HG03135 (cell line): ENCODE measurements around the gene PALS1.

ENCODE experiments used
- ATAC-seq: cut with Tn5 transposase; IDR thresholded peaks from one replicate; pipeline ENCODE4 v1.9.1; 2021; ENCODE audit warnings: mild to moderate bottlenecking, moderate library complexity; ENCODE audit not compliant: unreplicated experiment

Gene PALS1

GRCh38 chr14:67241411-67242167, at the start of gene PALS1:
Gene PALS1, plus strand, starts transcription at chr14:67241435. Its CDS starts 37,736 bp downstream, at chr14:67279171.
- peak; percentile 44 for ATAC-seq

DNA sequence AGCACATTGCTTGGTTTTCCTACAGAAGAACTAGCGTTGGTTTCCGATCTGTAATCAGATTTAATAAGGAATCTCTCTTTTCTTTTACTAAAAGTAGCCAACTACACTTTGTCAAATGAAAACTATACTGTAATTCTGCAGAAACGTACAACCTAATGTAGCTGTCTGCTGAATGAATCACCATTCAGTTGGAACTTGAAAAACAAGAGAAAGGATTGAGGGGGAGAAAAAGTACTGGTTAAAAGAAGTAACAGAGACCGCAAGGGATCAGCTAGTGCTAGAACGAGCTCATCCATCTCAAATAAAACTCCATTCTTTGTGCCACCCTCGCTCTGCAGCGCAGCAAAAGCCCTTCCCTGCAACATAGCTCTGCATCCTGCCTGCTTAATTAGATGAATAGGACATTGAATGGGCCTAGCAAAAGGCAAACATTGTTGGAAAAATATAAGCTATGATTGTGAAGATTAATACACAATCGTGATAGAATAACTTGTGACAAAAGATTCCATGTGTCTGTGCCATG, 49.4 kb upstream of the PALS1 start:
- ATAC-seq, result no peak

GRCh38 chr14:67192366-67192765, 48.9 kb upstream of the PALS1 start:
- ATAC-seq, result no peak

- ATAC-seq, result no peak
These were observed 46.0 kb upstream of the PALS1 start for GRCh38 chr14:67195279-67195678.

DNA sequence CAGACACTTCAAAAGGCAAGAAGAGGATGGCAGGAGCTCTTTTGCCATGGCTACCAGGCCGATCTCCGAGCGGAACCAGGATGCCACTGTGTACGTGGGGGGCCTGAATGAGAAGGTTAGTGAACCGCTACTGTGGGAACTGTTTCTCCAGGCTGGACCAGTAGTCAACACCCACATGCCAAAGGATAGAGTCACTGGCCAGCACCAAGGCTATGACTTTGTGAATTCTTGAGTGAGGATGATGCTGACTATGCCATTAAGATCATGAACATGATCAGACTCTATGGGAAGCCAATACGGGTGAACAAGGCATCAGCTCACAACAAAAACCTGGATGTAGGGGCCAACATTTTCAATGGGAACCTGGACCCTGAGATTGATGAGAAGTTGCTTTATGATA, 42.2 kb upstream of the PALS1 start:
- ATAC-seq, result no peak

DNA sequence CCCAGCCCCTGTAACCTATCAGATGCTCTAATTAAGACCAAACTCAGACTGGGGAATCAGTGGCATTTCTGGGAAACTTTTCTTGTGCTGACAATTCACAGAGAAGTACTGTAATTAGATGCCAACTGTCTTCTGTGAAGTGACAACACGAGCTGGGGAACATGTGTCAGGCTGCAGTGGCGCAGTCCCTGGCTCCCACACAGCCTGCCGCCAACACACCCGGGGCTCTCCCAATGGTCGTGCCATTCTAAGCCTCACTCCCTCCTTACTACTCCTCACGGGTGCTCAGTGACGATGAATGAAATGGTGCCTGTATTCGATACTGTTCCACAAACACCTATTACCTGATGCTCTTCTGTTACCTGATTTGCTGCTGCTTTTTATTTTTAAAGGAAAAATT, 33.4 kb upstream of the PALS1 start:
- ATAC-seq, result no peak

DNA sequence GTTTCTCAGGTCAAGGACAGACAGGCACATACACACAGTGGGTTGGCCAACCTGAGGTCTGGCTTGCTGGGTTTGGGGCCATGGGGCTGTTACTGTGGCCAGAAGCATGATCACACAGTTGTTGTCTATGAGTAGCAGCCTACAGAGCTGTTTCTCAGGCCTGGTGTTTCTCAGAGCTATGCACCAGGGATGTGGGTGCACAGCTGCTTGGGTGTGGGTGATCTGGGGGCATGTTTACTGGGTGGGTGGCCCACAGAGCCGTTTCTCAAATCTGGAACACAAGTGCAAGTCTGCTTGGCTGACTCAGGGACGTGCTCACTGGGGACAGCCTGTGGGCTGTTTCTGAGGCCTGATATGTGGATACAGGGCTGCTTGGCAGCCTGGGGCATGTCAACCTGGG, 23.1 kb upstream of the PALS1 start:
- no peak for ATAC-seq

- ATAC-seq, result no peak
These were observed 19.8 kb upstream of the PALS1 start for GRCh38 chr14:67221248-67221981.

GRCh38 chr14:67221982-67222328, 19.3 kb upstream of the PALS1 start:
- no peak for ATAC-seq

DNA sequence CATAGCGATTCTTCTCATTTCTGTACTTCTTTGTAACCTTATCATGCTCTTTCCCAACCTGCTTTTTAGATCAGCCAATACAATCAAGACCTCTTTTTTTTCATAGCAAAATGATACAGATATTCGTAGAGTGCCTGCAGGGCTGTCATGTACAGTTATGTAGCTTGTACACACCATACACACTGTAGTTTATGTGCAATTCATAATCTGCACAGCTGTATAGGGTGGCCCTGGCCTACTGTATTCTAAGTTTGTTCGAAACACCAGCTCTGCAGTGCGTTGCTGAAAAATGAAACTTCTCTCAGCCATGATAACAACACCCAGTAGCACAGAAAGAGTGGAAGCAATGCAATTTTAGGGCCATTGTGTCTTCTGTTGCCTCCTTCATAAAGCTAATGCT, 15.7 kb upstream of the PALS1 start:
- no peak for ATAC-seq

DNA sequence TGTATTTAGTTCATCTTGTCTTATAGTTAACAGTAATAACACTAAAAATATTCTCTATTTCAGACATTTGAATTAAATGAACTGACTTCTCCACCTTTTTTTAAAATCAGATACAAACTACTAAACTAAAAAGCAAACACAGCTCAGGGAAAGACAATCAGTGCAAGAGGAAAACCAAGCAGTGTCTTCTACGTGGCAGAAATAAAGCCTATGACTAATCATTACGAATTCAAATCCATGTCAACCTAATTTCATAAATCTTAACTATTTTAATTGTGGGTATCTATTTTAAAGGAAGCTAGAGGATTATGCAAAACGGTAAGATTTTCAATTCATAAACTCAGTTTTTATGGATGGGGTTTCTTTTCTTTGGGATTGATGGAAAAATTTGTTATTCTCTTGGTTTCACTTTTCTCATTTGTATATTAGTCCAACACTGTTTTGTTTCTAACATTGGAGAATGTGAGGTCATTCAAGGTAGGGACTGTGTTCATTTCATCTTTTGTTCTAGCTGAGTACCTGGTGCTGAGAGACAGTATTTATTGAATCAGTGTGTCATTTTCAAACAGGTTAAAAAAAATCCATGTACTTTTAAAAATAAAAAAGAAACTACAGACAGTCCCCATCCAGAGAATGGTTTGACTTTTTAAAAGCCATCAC, 12.8 kb upstream of the PALS1 start:
- no peak for ATAC-seq

DNA sequence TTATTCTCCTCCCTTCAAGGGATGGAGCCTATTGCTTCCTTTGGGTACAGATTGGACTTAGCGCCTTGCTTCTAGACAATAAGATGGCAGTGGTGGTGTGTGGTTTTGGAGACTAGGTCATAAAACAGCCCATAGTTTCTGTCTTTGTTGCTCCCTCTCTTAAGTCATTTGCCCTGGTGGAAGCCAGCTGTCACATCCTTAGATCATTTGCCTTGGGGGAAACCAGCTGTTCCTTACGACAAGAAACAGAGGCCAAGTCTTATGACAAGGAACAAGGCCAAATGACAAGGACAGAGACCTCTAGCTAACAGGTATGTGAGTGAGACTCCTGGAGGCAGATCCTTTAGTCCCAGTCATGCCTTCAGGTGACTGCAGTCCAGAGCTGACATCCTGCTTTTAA, 9.2 kb upstream of the PALS1 start:
- no peak for ATAC-seq

- no peak for ATAC-seq
These were observed 8.6 kb upstream of the PALS1 start for GRCh38 chr14:67232621-67233020.

- ATAC-seq, result no peak
These were observed 3.6 kb upstream of the PALS1 start for GRCh38 chr14:67237591-67237990.

DNA sequence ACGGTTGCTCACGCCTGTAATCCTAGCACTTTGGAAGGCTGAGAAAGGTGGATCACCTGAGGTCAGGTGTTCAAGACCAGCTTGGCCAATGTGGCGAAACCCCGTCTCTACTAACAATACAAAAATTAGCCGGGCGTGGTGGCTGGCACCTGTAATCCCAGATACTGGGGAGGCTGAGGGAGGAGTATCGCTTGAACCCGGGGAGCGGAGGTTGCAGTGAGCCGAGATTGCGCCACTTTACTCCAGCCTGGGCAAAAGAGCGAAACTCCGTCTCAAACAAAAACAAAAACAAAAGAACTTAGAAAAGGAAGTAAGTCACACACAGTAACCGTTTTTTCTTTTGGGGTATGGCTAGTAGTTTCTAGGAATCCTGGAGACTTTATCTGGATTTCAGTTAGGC, 1.7 kb upstream of the PALS1 start:
- no peak for ATAC-seq

DNA sequence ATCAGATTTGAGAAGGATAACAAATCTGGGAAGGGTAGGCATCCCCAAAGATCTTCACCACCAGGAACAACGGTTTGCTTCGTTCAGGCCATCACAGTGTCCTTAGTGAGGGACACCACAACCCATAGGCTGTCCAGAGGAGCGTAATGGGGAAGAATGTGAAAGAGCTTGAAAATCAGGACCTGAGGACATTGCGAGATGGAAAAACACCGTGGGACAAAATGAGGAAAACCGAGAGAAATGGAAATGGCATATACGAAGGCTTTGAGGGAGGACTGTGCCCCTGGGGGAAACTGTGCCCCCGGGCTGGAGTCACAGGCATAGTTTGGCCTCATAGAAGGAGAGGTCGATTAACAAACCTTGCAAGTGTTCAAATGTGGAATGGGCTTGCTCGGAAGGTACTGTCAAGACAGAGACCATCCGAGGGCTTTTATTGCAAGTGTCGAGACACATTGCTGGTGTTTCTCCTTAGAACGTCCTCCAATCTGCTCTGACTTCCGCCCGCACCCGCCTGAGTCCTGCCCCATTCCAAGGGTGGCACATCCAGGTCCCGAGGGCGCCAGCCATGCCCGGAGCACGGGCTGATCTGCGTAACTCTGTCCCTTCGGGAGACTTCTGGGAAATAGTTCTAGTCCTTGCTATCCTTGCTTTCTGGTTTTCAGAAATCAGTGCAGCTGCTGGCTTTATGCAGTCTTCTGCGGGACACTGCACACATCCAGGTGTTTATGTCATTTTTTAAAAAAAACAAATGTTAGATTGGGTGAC, 885 bp upstream of the PALS1 start:
- peak; percentile 6 for ATAC-seq

DNA sequence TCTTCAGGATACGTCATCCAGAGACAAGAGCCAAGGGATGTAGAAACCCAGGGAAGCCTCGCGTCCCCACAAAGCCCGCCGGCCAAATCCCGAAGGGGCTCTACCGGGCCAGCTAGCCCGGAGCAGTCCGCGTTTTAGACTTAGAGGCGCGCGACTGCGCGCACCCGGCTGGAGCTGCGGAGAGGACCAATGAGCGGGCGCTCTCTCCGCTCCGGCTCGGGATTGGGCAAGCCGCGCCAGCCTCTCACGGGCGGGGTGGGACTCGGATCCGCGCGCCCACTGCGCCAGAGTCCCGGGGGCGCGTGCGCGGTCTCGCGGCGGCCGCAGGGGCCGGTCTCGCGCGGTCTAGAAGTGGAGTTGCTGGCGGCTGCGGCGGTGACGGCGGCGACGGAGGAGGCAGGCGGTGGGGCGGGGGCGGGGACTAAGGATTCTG, 241 bp upstream of the PALS1 start:
- peak; percentile 88 for ATAC-seq

DNA sequence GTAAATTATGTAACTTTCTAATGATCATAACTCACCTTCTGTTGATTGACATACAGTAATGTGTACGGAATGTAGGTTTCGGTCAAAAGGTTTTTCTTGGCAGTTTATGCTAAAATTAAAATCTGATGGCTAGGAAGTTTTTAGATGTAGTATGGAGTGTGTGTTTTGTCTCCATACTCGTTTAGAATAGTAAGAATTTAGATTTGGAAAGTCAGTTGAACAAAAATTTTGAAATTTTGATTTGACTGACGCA, 859 bp downstream of the PALS1 start:
- no peak for ATAC-seq

DNA sequence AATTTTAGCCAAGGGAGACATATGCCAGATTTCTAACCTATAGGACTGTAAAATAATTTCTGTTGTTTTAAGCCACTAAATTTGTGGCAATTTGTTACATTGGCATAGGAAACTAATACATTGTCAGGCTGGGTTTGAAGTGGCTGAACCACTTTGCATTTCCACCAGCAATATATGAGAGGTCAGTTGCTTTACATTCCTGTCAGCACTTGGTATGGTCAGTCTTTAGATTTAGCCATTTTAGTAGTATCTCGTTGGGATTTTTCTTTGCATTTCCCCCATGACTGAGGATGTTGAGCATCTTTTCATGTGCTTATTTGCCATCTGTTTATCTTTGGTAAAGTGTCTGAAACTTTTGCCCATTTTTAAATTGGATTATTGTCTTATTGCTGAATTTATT, 3.9 kb downstream of the PALS1 start:
- ATAC-seq, result no peak

- no peak for ATAC-seq
These were observed 10.5 kb downstream of the PALS1 start for GRCh38 chr14:67251573-67252226.
